ENCODE results near the gene SH2D4B. TPM values are rescaled to one million over a fixed set of nuclear protein-coding genes. Genes with fewer than 3 reads are reported as not detected.

The SH2D4B gene
- total and polyA plus RNA-seq, 2 experiments from 2014 or later, result not detected

GRCh38 chr10:80552151-80552646 is 14.5 kb downstream of the SH2D4B start:
- Histone ChIP-seq H3K27ac (peak overlapping the region; percentile 42), H3K79me2 (no peaks in the 10 kb centered on the region), H3K4me3 (no peak overlapping the region), H2AFZ (no peak overlapping the region), H3K36me3 (replicated peaks; ENCODE audit: insufficient read depth, low read depth) (no peaks in the 10 kb centered on the region), H3K4me1 (ENCODE audit: insufficient read depth) (peaks cover 9% of the 10 kb centered on the region), H3K4me2 (peak overlapping the region; percentile 40), H4K20me1 (ENCODE audit: insufficient read depth, poor library complexity, severe bottlenecking) (no peaks in the 10 kb centered on the region), H3K9me3 (ENCODE audit: low read depth) (no peaks in the 10 kb centered on the region), H3K27me3 (no peaks in the 10 kb centered on the region), H3K9me2 (replicated peaks; ENCODE audit: insufficient read depth) (no peaks in the 10 kb centered on the region)
- DNase-seq (ENCODE audit: low spot score), result peak; percentile 49
- WGBS (ENCODE audit: low lambda C conversion rate, missing lambda C conversion rate), result 16% methylated on average over 4 of the region's 5 CpGs
- TF ChIP-seq EZH2phosphoT487 (IDR thresholded peaks at IDR 0.05; ENCODE audit: low read depth, severe bottlenecking, unreplicated experiment) (no peak), EZH2 (IDR thresholded peaks at IDR 0.05; ENCODE audit: borderline replicate concordance) (no peak), CTCF (IDR thresholded peaks at IDR 0.05; ENCODE audit: poor library complexity) (no peak)

- no peaks in the 10 kb centered on the region for H3K9me3 ChIP-seq (ENCODE audit: low read depth)
- H3K9me2 ChIP-seq (replicated peaks; ENCODE audit: insufficient read depth), result no peaks in the 10 kb centered on the region
- TF ChIP-seq CTCF (IDR thresholded peaks at IDR 0.05; ENCODE audit: poor library complexity) (no peak), EZH2 (IDR thresholded peaks at IDR 0.05; ENCODE audit: borderline replicate concordance) (no peak), EZH2phosphoT487 (IDR thresholded peaks at IDR 0.05; ENCODE audit: low read depth, severe bottlenecking, unreplicated experiment) (no peak)
- H3K36me3 ChIP-seq (replicated peaks; ENCODE audit: insufficient read depth, low read depth), result no peaks in the 10 kb centered on the region
- no peak overlapping the region for H3K27ac ChIP-seq
- no peak for DNase-seq (ENCODE audit: low spot score)
- no peak overlapping the region for H3K4me3 ChIP-seq
- peaks cover 9% of the 10 kb centered on the region for H3K4me1 ChIP-seq (ENCODE audit: insufficient read depth)
- 91% methylated on average over 5 of the region's 5 CpGs for WGBS (ENCODE audit: low lambda C conversion rate, missing lambda C conversion rate)
- no peaks in the 10 kb centered on the region for H3K27me3 ChIP-seq
- H2AFZ ChIP-seq, result no peak overlapping the region
- no peaks in the 10 kb centered on the region for H3K79me2 ChIP-seq
- H3K4me2 ChIP-seq, result no peak overlapping the region
- H4K20me1 ChIP-seq (ENCODE audit: insufficient read depth, poor library complexity, severe bottlenecking), result no peaks in the 10 kb centered on the region
These were observed 15.7 kb downstream of the SH2D4B start for GRCh38 chr10:80553436-80553835.

GRCh38 chr10:80554050-80554449 is 16.3 kb downstream of the SH2D4B start:
- Histone ChIP-seq H3K9me3 (ENCODE audit: low read depth) (no peaks in the 10 kb centered on the region), H3K27ac (no peak overlapping the region), H3K79me2 (no peaks in the 10 kb centered on the region), H3K36me3 (replicated peaks; ENCODE audit: insufficient read depth, low read depth) (no peaks in the 10 kb centered on the region), H3K27me3 (no peaks in the 10 kb centered on the region), H3K4me1 (ENCODE audit: insufficient read depth) (peaks cover 9% of the 10 kb centered on the region), H4K20me1 (ENCODE audit: insufficient read depth, poor library complexity, severe bottlenecking) (no peaks in the 10 kb centered on the region), H2AFZ (no peak overlapping the region), H3K4me2 (no peak overlapping the region), H3K9me2 (replicated peaks; ENCODE audit: insufficient read depth) (no peaks in the 10 kb centered on the region), H3K4me3 (no peak overlapping the region)
- 83% methylated on average over 5 of the region's 5 CpGs for WGBS (ENCODE audit: low lambda C conversion rate, missing lambda C conversion rate)
- TF ChIP-seq EZH2phosphoT487 (IDR thresholded peaks at IDR 0.05; ENCODE audit: low read depth, severe bottlenecking, unreplicated experiment) (no peak), EZH2 (IDR thresholded peaks at IDR 0.05; ENCODE audit: borderline replicate concordance) (no peak), CTCF (IDR thresholded peaks at IDR 0.05; ENCODE audit: poor library complexity) (no peak)
- DNase-seq (ENCODE audit: low spot score), result no peak

GRCh38 chr10:80555415-80555814 is 17.7 kb downstream of the SH2D4B start:
- Histone ChIP-seq H3K9me3 (ENCODE audit: low read depth) (no peaks in the 10 kb centered on the region), H2AFZ (no peak overlapping the region), H3K4me3 (no peak overlapping the region), H4K20me1 (ENCODE audit: insufficient read depth, poor library complexity, severe bottlenecking) (no peaks in the 10 kb centered on the region), H3K4me1 (ENCODE audit: insufficient read depth) (peaks cover 9% of the 10 kb centered on the region), H3K27me3 (no peaks in the 10 kb centered on the region), H3K27ac (no peak overlapping the region), H3K4me2 (no peak overlapping the region), H3K9me2 (replicated peaks; ENCODE audit: insufficient read depth) (no peaks in the 10 kb centered on the region), H3K79me2 (no peaks in the 10 kb centered on the region), H3K36me3 (replicated peaks; ENCODE audit: insufficient read depth, low read depth) (no peaks in the 10 kb centered on the region)
- WGBS (ENCODE audit: low lambda C conversion rate, missing lambda C conversion rate), result 47% methylated on average over 5 of the region's 5 CpGs
- TF ChIP-seq EZH2phosphoT487 (IDR thresholded peaks at IDR 0.05; ENCODE audit: low read depth, severe bottlenecking, unreplicated experiment) (no peak), EZH2 (IDR thresholded peaks at IDR 0.05; ENCODE audit: borderline replicate concordance) (no peak), CTCF (IDR thresholded peaks at IDR 0.05; ENCODE audit: poor library complexity) (no peak)
- no peak for DNase-seq (ENCODE audit: low spot score)

Data from hepatocyte (in vitro differentiated cells).